ENCODE results near the gene MYLK.

The MYLK gene

DNA sequence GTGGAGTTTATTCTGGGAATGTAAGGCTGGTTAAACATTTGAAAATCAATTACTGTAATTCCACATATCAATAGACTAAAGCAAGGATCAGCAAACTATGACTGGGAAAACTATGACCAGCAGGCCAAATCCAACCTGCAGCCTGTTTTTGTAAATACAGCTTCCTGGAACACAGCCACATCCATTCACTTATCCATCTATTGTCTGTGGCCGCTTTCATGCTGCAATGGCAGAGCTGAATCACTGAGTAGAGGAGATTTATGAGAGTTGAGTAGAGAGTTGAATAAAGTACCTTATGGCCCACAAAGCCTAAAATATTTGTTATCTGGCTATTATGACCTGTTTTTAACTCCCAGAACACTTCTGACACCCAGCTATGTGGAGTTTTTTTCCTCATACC lies 12.2 kb downstream of the MYLK start:
- no peak for DNase-seq

DNA sequence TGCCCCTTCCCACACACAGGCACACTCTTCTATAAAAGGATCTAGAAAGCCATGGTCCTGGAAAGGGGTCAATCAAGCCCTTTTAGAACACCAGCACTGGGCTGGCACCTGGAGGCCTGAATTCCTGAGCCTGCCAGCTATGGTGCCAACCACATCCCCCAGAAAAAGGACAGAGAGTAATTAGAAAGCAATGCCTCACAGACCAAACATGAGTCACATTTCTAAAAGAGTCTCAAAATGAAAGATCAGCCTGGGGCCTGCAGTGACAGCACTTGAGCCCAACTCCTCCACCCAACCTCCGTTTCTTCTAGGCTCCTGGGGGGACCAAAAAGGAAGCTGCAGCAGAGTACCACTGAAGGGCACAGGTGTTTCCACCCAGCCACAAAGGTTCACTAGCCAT lies 14.1 kb downstream of the MYLK start:
- no peak for DNase-seq

DNA sequence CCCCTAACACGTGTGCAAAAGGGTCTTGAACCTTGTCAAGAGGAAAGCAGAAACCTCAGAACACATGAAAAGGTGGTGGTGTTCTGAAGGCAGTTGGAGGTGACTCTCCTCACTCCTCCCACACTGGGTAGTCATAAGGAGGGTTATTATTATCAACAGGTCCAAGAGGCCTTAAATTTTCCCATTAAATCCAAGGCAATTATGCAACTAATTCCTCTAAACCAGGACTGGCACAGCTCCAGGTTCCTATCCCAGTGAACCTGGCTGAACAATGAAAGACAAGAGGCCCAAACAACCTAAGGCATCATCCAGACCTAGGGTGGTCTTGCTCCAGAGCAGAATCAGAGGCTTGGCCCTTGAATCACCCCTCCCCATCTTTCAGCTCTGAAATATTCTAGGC lies 15.0 kb downstream of the MYLK start:
- no peak for DNase-seq

DNA sequence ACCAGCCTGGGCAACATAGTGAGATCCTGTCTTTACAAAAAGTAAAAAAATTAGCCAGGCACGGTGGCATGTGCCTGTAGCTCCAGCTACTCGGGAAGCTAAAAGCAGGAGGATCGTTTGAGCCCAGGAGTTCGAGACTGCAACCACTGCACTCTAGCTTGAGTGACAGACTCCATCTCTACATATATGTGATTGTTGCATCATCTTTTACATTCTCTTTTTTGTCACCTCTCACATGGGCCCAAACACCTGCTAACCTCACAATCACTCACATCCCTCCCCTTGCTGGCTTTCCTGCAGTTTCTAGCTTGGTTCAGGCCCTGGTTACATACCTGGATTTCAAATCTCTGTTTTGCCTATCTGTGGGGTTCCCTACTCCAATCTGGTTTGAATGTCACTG lies 19.4 kb downstream of the MYLK start:
- no peak for DNase-seq

DNA sequence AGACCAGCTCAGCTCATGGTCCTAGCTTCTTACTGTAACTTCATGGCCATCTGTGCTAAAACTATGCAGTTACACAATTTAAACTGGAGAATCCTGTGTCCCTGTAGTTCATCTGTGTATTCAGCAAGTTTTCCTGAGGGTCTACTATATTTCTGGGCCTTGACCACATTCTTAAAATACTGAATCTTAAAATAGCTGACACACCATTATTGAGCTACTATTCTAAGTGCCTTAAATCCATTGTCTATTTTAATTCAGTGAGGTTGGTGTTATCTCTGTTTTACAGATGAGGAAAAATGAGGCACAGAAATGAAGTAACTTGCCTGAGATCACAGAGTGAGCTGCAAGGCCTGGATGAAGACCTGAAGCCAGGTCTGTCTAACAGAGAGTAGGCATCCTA lies 22.0 kb downstream of the MYLK start:
- no peak for DNase-seq

DNA sequence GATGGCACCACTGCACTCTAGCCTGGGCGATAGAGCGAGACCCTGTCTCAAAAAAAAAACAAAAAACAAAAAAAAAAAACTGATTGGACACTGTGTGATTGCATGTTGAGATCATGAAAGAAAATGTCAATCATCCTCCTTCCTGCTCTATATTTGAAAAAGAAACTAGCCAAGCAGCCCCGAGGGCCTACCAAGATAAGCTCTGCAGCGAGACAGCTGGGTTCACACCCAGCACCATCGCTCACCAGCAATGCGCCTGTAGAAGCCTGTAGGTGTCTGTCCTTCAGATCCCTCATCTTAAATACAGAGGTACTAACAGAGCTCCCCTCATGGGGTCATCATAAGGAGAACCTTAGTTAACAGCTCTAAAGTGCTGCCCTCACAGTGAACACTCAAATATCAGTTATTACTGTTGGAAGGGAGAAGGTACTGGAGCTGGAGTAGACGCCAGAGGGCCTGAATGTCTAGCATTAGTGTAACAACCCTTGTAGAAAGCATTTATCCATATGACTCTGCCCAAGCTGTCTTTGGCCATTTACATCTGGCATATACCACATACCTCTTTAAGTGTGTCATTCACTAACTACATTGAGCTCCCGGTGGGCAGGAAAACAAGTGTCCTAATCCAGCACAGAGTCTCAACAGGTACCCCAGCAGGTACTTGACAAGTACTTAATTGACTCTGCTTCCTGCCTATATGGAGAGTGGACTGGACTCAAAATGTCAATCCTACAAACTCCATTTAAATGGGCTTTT lies 22.9 kb downstream of the MYLK start:
- no peak for DNase-seq

DNA sequence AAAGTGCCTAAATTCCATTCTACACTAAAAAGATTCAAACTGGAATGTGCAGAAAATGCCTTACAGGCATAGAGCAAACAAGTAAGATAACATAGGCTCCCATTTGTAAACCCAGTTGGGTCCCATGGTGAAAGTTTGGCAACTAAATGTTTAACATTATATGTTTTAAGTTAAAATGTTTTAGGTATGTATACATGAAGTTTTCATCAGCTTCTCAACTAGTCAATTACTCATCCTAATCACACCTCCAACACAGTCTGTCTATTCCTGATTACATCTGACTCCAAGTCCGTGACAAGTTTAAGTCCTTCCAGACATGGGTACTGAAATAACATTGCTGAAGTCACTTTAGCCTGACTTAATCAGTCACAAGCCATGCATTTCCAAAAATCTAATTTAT lies 25.0 kb downstream of the MYLK start:
- DNase-seq = no peak

DNA sequence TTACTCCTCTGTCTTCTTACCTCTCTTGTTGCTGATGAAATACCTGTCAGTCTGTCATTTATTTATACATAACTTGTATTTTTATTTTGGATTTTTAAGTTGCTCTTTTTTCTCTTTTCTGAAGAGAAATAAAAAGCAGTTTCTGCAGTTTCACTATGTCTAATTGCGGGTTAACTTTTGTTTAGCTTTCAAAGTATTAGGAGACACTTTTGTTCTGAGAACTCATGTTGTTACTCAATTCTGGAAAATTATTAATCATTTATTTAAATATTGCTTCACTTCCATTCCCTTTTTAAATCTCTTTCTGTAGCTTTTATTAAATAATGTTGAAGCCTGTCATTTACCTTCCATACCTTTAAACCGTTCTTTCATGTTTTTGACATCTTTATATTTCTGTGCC lies 29.2 kb downstream of the MYLK start:
- DNase-seq = no peak

DNA sequence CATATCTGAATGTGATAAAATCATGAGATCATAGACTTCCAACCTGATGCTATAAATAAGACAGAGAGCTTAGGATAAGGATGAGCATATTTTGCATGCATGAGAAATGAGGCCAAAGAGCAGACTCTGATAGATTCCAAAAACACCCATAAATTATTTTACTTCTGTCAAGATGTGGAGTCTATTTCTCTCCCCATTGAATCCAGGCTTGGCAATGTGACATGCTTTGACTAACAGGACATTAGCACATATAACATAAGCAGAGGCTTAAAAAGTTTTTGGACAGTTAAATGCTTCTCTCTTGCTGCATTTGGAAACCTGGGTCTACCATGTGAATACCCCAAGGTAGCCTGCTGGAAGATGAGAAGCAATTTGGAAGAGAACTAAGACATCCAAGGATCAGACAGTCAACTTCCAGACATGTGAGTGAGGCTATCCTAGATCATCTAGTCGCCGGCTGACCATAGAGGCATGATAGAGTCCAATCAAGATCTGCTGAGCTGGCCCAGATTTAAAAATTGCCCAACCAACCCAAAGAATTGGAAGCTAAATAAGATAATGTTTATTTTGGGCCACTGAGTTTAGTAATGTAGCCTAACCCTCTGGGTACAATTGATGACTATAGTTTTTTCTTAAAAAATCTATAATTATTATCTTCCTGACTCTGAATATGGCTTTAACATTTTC lies 30.3 kb downstream of the MYLK start:
- no peak for DNase-seq

DNA sequence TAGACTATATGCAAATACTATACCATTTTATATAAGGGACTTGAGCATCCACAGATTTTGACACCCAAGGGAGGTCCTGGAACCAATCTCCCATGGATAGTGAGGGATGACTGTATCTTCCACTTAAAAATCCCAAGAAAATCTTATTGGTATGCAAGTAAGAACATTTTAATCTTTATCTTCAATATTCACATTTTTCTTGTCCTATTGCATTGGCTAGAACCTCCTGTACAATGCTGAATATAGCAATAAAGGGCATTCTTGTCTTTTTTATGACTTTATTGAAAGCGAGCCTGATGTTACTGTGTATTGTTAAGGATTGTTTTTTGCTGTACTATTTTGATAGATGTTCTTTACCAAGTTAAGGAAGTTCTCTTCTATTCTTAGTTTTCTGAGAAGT lies 36.9 kb downstream of the MYLK start:
- DNase-seq = no peak

DNA sequence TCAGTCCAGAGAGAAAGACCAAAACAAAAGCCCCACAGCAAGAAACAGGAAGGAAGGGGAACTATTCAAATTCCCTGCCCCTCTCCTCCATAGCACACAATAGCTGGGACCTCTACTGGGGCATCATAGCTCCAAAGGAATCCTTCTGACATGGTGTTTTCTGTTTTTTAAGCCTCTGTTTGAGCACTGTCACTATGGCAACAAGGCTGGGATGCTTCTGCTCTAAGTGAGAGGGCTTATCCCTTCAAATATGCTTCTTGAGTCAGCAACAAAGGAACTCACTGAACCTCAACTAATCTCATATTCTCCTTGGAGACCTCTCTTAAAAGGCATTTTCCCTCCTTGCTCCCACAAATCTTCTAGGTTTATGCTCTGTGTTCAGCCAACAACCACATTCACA lies 40.5 kb downstream of the MYLK start:
- no peak for DNase-seq

DNA sequence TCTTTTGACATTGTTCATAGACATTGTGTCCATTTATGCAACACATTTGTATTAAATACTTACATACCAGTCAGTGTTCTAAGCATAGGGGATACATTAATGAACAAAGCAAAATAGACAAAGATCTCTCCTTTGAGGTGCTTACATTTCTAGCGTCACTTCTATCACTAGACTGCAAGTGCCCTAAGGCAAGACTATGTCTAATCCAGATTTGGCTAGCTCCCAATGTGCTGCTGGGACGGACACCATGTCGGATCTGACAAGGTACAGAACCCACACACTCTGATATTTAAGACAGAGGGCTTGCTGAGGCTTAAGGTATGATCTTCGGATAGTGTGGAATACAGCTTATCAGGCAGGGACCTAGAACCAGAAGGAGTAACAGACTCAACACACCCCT lies 41.4 kb downstream of the MYLK start:
- no peak for DNase-seq

DNA sequence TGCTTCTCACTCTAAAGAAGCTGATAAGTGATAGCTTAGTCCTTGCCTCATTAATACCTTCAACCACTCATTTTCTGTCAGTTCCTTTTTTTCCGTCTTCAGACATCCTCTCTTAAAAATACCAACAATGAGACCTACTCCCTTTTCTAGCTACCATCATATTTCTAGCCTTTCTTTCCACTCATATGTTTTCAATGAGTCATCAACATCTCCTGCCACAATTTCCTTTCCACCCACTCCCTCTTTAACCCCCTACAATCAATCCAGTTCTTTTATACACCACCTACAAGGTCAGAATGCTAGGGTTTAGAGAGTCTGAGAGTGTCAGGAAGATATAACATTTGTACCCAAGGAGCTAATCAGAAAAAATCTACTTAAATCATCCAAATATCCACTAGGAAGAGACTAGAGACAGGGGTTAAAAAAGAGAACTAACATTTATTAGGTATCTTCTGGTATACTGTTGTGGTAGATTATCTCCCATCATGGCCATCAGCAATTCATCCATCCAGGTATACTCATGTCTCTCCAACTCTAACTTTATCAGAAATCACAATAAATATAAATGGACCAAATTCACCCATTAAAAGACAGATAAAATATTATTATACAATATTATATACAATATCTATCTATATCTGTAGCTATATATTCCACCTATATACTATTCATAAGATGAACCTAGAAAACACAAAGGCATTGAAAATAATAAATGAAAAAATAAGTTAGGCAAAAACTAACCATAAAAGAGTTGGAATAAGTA lies 42.5 kb downstream of the MYLK start:
- no peak for DNase-seq

DNA sequence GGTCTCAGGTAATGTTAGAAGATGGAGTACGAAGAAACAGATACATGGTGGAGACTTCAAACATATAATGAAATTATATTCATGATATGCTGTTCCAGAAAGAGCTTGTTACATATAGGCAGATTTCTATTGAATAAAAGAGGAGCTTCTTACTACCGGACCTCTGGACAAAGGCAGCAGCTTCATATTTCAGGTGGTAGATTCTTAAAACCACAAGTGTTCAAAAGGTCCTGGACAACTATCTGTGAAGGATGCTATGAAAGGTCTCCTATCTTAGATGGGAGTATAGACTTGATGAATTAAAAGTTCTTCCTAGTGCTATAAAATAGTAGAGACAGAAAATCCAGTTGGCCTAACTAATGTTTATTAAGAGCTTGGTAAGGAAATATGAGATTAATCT lies 43.2 kb downstream of the MYLK start:
- no peak for DNase-seq

DNA sequence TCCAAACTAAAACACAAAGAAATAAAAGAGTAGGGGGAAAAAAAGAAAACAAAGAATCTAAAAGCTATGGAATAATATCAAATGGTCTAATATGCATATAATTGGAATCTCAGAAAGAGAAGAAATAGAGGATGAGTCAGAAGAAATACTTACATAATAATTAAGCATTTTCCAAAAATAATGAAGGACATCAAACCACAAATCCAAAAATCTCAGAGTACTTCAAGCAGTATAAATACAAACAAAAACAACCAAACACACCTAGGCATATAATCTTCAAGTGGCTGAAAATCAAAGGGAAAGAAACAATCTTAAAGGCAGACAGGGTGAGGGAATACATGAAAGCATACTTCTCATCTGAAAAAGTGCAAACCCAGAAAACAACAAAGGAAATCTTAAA lies 46.3 kb downstream of the MYLK start:
- no peak for DNase-seq

DNA sequence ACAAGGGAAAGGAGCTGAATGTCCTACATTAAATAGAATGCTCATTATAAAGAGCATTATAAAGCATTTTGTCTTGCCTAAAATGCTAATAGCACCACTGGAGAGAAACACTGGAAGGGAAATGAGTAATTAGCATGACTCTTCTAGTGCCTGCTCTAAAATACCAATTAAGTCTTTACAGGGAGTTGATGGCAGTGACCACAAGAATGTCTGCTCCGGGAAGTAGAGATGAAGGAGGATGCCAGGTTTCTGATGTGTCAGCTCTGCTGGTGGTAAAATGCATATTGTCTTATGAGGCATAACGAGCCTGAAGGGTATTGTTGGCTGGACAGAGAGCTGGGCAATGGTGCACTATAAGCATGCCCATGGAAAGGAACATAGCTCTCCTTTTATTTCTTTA lies 49.5 kb downstream of the MYLK start:
- no peak for DNase-seq

DNA sequence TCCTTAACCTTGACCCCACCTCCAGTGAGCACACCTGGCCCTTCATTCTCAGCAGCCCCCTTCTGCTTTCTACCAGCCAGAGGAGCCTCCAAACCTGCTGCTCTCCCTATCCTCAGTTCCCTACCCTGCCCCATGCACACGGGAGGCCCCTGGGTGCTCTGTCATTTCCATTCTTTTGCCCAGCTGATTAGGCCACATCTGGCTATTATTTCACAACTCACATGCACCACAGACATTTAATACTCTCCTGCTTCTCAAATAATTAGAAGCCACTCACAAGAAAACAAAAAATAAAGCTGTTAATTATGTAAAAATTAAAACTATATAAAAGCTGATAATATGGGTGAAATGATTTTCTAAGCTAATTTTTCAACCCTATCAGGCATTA lies 50.7 kb downstream of the MYLK start:
- DNase-seq = no peak

DNA sequence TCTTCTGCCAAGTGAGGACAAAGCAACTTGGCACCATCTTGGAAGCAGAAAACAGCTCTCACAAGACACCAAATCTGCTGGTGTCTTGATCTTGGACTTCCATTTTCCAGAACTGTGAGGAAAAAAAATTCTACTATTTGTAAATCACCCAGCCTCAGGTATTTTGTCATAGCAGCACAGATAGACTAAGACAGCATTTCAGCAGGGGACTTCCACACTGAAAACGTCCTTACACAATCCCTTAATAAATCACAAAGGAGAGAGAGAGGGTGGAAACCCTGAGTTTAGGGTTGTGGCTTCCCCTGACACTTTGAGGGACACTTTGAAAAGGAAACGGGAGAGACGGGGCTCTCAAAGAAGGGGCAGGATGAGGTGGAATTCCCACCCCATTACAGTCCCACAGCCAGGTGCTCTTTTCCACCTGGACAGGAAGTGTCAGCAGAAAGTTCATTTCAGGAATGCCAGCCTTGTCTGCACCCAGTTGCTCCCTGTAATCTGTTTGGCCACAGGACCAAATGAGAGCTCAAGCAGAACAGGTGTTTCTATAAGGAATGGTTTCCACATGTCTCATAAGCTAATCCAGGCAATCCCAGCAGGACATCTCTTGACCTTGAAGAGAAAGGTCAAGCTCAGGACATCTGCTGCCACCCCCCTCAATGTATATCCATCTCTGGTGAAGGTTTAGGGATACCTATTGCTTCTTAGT lies 51.3 kb downstream of the MYLK start:
- DNase-seq = no peak

DNA sequence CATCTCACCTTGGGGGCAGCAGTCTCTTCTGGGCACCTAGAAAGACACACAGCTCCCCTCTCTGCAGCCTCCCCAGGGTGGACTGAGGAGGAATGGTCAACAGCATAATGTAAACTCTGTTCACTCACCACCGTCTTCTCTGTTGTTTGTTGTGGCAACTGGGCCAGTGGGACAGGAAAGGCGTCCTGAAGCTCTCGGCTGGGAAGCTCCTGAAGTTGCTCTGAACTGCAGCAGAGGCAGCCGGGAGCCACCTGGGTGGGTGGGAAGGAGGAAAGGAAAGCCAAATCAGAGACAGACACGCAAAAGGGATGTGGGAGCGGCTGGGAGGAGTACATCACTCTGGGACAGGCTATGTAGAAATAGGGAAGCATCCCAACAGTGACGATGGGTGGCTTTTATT lies 52.7 kb downstream of the MYLK start:
- DNase-seq = no peak

DNA sequence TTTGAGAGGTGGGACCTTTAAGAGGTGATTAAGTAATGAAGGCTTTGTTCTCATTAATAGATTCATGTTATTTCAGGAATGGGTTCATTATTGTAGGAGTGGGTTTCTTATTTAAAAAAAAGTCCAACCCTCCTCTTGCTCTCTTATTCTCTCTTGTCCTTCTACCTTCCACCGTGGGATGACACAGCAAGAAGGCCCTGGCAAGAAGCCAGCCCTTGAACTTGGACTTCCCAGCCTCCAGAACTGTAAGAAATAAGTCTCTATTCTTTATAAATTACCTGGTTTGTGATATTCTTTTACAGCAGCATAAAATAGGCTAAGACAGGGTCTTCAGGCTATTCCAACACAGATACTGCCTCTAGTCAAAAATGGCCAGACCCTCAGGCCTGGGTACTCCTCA lies 62.2 kb downstream of the MYLK start:
- no peak for DNase-seq

DNA sequence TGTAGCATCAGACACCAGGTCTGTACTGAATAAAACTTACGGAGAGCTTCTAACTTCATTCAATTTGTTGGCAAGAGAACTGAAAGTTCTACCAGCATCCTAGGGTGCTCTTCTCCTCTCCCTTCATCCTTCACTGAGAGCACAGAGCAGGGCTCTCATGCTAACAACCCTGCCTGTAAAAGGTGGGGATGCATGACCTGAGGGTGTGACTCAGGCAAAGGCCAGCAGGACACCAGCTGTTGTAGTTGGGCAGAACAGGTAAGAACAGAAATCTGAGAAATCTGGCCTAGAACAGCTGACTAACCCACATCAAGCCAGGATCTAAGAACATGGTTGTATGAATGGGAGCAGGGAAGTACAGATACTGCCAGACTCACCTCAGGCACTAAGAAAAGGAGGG lies 64.2 kb downstream of the MYLK start:
- DNase-seq = no peak

DNA sequence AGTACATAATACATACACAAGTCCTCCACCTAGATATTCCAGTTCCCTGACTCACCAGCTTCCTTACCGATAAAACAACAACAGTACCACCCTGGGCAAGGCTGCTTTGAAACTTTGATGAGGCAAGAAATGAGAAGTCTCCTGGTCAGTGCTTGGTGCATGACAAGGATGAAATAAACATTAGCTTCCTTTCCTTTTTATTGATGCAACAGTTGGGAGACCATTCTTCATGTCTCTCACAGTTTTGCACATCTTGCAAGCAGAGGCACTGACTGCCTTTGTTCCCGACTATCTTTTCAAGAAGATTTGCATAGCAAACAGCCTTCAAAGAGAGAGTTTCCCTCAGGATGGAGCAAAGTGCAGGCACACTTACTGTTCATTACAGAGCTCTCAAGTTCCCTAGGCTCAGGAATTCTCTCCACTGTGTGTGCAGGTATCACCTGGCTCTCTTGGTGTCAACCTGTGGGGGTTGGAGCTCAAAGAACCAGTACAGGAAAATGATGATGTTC lies 65.2 kb downstream of the MYLK start:
- DNase-seq = no peak

DNA sequence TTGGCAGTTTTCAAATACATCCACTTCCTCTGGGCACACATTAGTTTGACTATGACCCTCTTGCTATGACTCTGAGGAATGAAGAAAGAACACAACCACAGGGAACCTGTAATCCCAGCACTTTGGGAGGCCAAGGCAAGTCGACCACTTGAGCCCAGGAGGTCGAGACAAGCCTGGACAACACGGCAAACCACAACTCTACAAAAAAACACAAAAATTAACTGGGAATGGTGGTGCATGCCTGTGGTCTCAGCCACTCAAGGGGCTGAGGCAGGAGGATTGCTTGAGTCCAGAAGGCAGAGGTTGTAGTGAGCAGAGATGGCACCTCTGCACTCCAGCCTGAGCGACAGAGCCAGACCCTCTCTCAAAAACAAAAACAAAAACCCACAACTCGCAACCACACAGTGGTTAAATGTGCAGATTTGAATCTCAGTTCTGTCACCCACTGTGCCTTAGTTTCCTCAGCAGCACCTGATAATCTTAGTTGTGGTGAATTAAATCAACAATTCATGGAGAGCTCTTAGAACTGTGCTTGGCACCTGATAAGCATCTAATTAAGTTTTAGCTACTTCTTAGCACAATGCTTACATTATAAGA lies 65.7 kb downstream of the MYLK start:
- DNase-seq = no peak
